ENCODE measurements around the gene EPHA10.

DNA sequence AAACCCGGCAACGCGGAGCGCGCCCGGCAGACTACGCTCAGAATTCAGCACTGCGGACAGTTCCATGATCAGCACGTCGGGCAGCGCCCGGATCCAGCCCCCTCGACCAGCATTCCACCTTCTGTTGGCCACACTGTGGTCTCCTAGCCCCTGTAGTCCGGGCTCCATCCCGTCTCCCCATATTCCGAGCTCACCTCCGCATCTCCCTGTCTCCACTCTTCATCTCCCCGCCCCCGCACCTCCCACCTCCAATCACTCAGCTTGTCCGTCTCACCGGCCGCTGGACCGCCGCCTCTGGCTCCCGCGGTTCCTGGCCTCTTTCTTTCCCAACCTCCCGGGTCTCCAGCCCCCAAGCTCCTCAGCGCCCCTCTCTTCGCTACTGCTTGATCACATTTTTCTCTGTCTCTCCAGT, 500 bp downstream of the EPHA10 start:
- TF ChIP-seq CTCF (IDR thresholded peaks at IDR 0.05) = no peak
- no peak for TF ChIP-seq POLR2A (IDR thresholded peaks at IDR 0.05)

All from testis (tissue), 2 donors.